ENCODE measurements around the gene MMP17.

DNA sequence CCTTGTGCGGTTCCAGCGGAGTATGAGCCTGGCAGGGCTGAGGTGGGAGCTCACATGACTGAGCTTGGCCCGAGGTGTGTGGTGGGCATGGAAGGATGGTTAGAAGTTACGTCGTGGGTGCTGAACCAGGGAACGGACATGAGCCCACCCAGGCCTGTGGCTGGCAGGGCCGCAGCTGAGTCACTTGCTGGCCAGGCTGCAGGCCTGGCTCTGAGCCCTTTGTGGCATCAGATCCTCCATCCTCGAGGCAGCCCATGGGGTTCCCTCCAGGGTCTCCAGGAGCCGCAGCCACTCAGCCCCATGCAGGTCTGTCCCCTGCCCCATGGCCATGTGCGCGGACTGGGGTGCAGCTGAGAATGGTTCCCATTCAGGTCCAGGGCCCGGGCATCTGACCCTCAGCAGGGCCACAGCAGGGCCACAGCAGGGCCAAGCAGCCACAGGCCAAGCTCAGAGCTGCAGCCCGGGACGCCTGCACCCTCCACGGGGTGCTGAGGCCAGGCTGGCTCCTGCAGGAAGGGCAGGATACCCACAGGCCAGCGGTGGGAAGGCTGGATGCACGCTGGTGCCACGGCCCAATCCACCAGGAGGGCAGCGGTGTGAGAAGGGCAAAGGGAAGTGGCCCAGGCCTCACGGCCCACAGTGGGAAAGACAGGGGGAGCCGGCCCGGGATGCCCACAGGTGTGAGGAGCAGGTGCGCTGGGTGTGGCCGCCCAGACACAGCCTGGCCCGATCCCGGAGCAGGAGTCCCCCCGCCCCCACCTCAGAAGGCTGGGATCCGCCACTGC, 39.9 kb downstream of the MMP17 start:
- TF ChIP-seq, protein P1, sequence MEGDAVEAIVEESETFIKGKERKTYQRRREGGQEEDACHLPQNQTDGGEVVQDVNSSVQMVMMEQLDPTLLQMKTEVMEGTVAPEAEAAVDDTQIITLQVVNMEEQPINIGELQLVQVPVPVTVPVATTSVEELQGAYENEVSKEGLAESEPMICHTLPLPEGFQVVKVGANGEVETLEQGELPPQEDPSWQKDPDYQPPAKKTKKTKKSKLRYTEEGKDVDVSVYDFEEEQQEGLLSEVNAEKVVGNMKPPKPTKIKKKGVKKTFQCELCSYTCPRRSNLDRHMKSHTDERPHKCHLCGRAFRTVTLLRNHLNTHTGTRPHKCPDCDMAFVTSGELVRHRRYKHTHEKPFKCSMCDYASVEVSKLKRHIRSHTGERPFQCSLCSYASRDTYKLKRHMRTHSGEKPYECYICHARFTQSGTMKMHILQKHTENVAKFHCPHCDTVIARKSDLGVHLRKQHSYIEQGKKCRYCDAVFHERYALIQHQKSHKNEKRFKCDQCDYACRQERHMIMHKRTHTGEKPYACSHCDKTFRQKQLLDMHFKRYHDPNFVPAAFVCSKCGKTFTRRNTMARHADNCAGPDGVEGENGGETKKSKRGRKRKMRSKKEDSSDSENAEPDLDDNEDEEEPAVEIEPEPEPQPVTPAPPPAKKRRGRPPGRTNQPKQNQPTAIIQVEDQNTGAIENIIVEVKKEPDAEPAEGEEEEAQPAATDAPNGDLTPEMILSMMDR (IDR thresholded peaks at IDR 0.05; ENCODE audit: insufficient read depth, low read length) = no peak
- no peak for TF ChIP-seq POLR2AphosphoS5 (IDR thresholded peaks at IDR 0.05; ENCODE audit: low read depth)
- no peak for TF ChIP-seq GABPA (IDR thresholded peaks at IDR 0.05; ENCODE audit: low read depth)

Data from HL-60 (cell line).